GM12875 (cell line): ENCODE data around the gene ZNF860.
A peak's percentile ranks its signal among the peaks of the same experiment; 100 is the strongest.

Experiments
- H3K4me3 ChIP-seq: one replicate; pipeline ENCODE4 v1.5.1; 2011; ENCODE audit warnings: low read depth, low read length, control low read depth
- TF ChIP-seq, protein P1 (sequence below): IDR thresholded peaks from 2 replicates; pipeline ENCODE4 v1.5.1; 2011; ENCODE audit warnings: low read depth, mild to moderate bottlenecking, control low read depth, inconsistent platforms, low read length, moderate library complexity, borderline replicate concordance; ENCODE audit not compliant: insufficient read depth

Gene ZNF860

DNA sequence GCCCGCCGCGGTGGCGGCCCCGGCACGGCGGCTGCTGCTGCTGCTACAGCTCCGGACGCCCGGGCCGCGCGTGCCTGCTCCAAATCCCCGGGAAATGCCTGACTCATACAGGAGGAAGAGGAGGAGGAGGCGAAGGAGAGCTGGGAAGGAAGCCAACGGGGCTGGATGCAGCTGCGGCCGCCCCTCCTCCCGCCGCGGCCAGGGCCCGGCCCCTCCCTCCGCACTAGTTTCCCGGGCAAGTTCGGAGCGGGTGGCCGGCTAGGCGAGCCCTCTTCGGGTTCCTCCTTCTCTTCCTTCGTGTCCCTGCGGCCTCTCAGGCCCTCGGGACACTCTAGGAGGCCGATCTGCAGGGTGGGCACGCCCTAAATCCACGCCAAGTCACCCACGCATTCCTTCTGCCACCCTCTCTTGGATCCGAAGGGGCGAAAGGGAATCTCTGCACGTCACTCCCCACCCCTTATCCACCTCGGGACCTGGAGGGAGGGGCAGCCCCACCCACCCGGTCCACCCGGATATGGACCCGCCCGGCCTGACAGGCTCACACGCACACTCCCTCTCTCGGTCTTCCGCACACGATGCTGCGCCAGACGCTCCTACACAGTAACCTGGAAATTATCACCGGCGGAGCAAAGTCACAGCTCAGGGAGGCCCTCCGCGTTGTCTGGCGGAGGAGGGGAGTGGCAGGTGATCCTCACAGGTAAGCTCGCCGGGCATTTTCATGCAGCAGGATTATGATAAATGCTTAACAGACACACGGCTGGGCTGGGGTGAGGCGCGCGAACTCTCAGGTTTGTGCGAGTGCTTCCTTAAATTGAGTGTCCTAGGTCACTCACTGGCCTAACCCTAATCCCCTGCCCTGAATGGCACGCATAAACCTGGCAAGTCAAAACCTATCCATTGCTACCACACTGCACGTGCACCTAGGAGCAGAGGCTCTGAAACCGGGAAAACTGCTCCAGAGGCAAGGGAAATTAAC is at the start of gene ZNF860, which contains the start of gene OSBPL10:
Gene ZNF860 (plus strand): TSS at position 545 of the 976 bp plus-strand sequence. CDS start 7,330 bp downstream, outside the sequence.
Gene OSBPL10 (minus strand): TSS at position 57 of the 976 bp plus-strand sequence. CDS start 83 bp downstream, outside the sequence.
- TF ChIP-seq, protein P1, sequence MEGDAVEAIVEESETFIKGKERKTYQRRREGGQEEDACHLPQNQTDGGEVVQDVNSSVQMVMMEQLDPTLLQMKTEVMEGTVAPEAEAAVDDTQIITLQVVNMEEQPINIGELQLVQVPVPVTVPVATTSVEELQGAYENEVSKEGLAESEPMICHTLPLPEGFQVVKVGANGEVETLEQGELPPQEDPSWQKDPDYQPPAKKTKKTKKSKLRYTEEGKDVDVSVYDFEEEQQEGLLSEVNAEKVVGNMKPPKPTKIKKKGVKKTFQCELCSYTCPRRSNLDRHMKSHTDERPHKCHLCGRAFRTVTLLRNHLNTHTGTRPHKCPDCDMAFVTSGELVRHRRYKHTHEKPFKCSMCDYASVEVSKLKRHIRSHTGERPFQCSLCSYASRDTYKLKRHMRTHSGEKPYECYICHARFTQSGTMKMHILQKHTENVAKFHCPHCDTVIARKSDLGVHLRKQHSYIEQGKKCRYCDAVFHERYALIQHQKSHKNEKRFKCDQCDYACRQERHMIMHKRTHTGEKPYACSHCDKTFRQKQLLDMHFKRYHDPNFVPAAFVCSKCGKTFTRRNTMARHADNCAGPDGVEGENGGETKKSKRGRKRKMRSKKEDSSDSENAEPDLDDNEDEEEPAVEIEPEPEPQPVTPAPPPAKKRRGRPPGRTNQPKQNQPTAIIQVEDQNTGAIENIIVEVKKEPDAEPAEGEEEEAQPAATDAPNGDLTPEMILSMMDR, result no peak

DNA sequence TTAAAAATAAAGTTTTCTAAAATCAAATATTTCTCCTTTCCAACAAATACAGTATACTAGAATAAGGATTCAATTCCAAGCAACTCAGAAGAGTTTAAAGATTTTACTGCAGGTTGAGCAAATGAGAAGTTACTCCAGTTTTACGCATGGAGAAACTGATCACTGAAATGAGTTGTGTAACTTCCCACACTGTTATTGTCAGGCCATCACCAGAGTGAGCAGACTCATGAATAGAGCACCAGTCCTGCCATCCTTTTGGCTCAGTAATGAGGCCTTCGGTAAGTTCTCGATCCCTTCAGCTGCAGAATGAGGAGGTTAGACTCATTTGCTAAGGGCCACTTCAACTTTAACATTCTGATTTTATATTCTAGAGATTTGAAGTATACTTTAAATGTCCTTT is 48.6 kb upstream of the ZNF860 start:
- no peak overlapping the region for H3K4me3 ChIP-seq

More for the DNA sequence above, at the start of gene ZNF860, which contains the start of gene OSBPL10:
- peak within 1 kb of the TSS; percentile 24 for H3K4me3 ChIP-seq

GRCh38 chr3:31934018-31934417 is 47.5 kb upstream of the ZNF860 start:
- H3K4me3 ChIP-seq, result no peak overlapping the region
- TF ChIP-seq, protein P1, result no peak

More for the DNA sequence above, 48.6 kb upstream of the ZNF860 start:
- TF ChIP-seq, protein P1, result no peak

DNA sequence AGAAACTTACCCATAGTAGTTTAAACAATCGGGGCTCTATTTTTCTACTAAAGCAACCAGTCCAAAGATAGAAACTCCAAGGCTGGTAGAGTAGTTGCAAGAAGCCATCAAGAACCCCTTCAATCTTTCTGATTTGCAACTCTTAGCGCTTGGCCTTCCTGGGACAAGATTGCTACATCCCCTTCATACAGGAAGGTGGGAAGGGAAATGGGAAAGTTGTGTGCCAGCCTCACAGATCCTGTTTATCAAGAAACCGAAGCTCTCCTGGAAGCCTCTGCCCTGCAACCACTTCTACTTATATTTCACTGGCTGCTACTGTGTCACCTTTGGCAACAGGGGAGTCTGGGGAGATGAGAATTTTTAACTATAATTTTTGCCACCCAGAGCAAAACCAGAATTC is 46.7 kb upstream of the ZNF860 start:
- TF ChIP-seq, protein P1, result no peak
- H3K4me3 ChIP-seq, result no peak overlapping the region

- TF ChIP-seq, protein P1, result no peak
- H3K4me3 ChIP-seq, result no peak overlapping the region
These were observed 45.0 kb upstream of the ZNF860 start for GRCh38 chr3:31936420-31937060.

DNA sequence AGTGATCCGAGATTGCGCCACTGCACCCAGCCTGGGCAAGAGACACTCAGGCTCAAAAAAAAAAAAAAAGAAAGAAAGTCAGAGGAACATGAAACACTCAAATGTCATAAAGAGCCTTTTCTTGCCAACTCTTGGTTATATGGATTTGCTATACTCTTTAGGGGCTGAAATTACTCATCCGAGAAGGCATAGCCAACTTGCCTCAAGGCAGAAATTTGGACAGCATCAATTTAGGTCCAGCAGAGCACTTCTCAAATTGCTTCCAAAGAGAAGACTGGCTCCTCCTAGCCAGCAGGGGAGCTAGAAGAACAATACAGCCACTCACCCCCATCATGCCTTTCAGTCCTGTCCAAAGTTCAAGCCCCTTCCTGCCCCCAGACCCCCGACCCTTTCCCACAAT is 44.3 kb upstream of the ZNF860 start:
- no peak overlapping the region for H3K4me3 ChIP-seq
- TF ChIP-seq, protein P1, result no peak
